Measurements from ENCODE around the gene CEP85L.

Gene CEP85L

GRCh38 chr6:118639054-118639964, 12.1 kb downstream of the CEP85L start:
- peaks cover 4% of the 10 kb centered on the region for H3K4me1 Mint-ChIP-seq
- no peak for TF ChIP-seq CTCF (IDR thresholded peaks at IDR 0.05)
- no peak overlapping the region for H3K27ac Mint-ChIP-seq
- H3K27me3 Mint-ChIP-seq (ENCODE audit: low read depth, poor library complexity): no peaks in the 10 kb centered on the region
- DNase-seq: no peak
- no peak overlapping the region for H3K4me3 Mint-ChIP-seq
- H3K9me3 Mint-ChIP-seq: peaks cover 6% of the 10 kb centered on the region
- H3K36me3 Mint-ChIP-seq (ENCODE audit: low read depth): peaks cover 6% of the 10 kb centered on the region

- Mint-ChIP-seq H3K4me3 (no peak overlapping the region), H3K4me1 (no peaks in the 10 kb centered on the region), H3K27me3 (ENCODE audit: low read depth, poor library complexity) (no peaks in the 10 kb centered on the region), H3K36me3 (ENCODE audit: low read depth) (peaks cover 6% of the 10 kb centered on the region), H3K9me3 (peaks cover 6% of the 10 kb centered on the region), H3K27ac (no peak overlapping the region)
- DNase-seq: no peak
- no peak for TF ChIP-seq CTCF (IDR thresholded peaks at IDR 0.05)
Measured at GRCh38 chr6:118638288-118638687, 13.1 kb downstream of the CEP85L start.

GRCh38 chr6:118635909-118636735, 15.3 kb downstream of the CEP85L start:
- no peak for TF ChIP-seq CTCF (IDR thresholded peaks at IDR 0.05)
- H3K4me3 Mint-ChIP-seq: no peak overlapping the region
- H3K9me3 Mint-ChIP-seq: peaks cover 6% of the 10 kb centered on the region
- H3K4me1 Mint-ChIP-seq: no peaks in the 10 kb centered on the region
- DNase-seq: no peak
- H3K27me3 Mint-ChIP-seq (ENCODE audit: low read depth, poor library complexity): no peaks in the 10 kb centered on the region
- H3K36me3 Mint-ChIP-seq (ENCODE audit: low read depth): peaks cover 20% of the 10 kb centered on the region
- no peak overlapping the region for H3K27ac Mint-ChIP-seq

GRCh38 chr6:118632359-118632758, 19.0 kb downstream of the CEP85L start:
- no peak overlapping the region for H3K4me3 Mint-ChIP-seq
- no peaks in the 10 kb centered on the region for H3K4me1 Mint-ChIP-seq

GRCh38 chr6:118630923-118631322, 20.5 kb downstream of the CEP85L start:
- no peak overlapping the region for H3K4me3 Mint-ChIP-seq
- H3K4me1 Mint-ChIP-seq: no peaks in the 10 kb centered on the region
- peaks cover 4% of the 10 kb centered on the region for H3K27me3 Mint-ChIP-seq (ENCODE audit: low read depth, poor library complexity)
- H3K36me3 Mint-ChIP-seq (ENCODE audit: low read depth): peaks cover 64% of the 10 kb centered on the region
- peaks cover 28% of the 10 kb centered on the region for H3K9me3 Mint-ChIP-seq
- no peak for TF ChIP-seq CTCF (IDR thresholded peaks at IDR 0.05)
- no peak overlapping the region for H3K27ac Mint-ChIP-seq
- no peak for DNase-seq

More at GRCh38 chr6:118632359-118632758, 19.0 kb downstream of the CEP85L start:
- DNase-seq: no peak
- Mint-ChIP-seq H3K27ac (no peak overlapping the region), H3K36me3 (ENCODE audit: low read depth) (peaks cover 55% of the 10 kb centered on the region), H3K27me3 (ENCODE audit: low read depth, poor library complexity) (peaks cover 4% of the 10 kb centered on the region), H3K9me3 (peaks cover 20% of the 10 kb centered on the region)
- no peak for TF ChIP-seq CTCF (IDR thresholded peaks at IDR 0.05)

All from nephron progenitor cell (in vitro differentiated cells).